ENCODE data around the gene TUBB4B. TPM values are rescaled to one million over a fixed set of nuclear protein-coding genes. Genes with fewer than 3 reads are reported as not detected.

TUBB4B gene
- total RNA-seq, 6 experiments from 2014 or later = 88.4 to 274 (median 124) TPM

DNA sequence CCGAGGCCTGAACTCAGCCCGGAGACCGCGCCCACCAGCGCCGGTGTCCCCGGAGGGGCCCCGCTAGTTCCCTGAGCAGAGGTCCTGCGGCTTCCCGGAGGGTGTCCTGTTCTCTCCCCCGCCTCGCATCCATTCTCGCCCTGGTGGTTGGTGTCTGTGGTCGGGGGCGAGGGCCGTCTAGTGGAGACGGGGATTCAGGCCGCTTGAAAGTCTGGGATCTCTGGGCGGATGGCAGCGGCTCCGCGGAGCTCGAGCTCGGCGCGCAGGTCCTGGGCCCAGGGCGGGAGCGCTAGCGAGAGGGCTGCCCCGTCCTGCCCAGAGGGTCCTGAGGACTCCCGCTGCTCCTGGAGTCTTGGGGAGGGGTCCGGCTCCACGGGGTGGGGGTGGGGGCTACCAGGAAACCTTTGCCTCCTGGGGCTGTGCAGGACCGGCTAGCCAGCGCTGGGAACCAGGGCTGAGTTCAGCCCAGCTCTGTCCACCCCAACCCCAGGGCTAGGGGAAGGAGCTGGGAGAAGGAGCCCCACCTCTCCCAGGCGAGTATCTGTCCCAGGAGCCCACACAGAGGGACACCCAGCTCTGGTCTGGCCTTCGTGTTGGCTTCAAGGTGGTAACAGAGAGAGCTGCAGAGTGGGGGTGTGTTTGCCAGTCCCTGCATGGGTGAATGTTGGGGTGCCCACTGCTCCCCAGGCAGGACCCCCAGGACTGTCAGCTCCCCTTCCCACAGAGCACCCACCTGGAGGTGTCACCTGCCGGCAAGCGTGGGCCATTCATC, 40.4 kb downstream of the TUBB4B start:
- TF ChIP-seq, protein P1, sequence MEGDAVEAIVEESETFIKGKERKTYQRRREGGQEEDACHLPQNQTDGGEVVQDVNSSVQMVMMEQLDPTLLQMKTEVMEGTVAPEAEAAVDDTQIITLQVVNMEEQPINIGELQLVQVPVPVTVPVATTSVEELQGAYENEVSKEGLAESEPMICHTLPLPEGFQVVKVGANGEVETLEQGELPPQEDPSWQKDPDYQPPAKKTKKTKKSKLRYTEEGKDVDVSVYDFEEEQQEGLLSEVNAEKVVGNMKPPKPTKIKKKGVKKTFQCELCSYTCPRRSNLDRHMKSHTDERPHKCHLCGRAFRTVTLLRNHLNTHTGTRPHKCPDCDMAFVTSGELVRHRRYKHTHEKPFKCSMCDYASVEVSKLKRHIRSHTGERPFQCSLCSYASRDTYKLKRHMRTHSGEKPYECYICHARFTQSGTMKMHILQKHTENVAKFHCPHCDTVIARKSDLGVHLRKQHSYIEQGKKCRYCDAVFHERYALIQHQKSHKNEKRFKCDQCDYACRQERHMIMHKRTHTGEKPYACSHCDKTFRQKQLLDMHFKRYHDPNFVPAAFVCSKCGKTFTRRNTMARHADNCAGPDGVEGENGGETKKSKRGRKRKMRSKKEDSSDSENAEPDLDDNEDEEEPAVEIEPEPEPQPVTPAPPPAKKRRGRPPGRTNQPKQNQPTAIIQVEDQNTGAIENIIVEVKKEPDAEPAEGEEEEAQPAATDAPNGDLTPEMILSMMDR (IDR thresholded peaks at IDR 0.05) = no peak
- no peak for TF ChIP-seq POLR2A (IDR thresholded peaks at IDR 0.05)
- no peaks in the 10 kb centered on the region for H3K36me3 ChIP-seq
- H3K27ac ChIP-seq = no peak overlapping the region
- H3K9me3 ChIP-seq = no peaks in the 10 kb centered on the region
- peak in 1 of 3 donors; percentile 45 for DNase-seq
- intact Hi-C loops (cut with DNase I) = no loop called here
- 83% methylated on average over 7 of the region's 39 CpGs for WGBS (ENCODE audit: insufficient coverage, low coverage, low lambda C conversion rate, missing lambda C conversion rate)
- H3K4me3 ChIP-seq = no peak overlapping the region
- H3K27me3 ChIP-seq = no peaks in the 10 kb centered on the region
- no peak for ATAC-seq
- H3K4me1 ChIP-seq = no peaks in the 10 kb centered on the region

DNA sequence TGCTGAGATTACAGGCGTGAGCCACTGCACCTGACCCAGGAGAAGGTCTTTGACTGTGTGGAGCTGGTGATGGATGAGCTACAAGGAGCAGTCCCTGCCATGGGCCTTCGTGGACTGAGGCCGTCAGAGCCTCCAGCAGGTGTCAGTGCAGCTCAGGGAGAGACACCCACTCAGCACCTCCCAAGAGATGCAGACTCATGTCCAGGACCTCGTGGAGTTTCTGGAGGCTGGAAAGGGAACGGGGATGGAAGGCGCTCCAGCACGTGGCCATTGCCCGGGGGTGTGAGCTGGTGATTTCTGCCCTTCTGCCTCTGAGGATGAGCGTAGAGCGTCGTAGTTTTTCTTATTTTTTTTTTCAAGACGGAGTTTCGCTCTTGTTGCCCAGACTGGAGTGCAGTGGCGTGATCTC, 45.9 kb downstream of the TUBB4B start:
- TF ChIP-seq POLR2A (IDR thresholded peaks at IDR 0.05) = no peak
- TF ChIP-seq, protein P1 (IDR thresholded peaks at IDR 0.05) = peak; percentile 58 to 78 (median 66)
- ATAC-seq = peak; percentile 98 to 100 (median 100)
- Histone ChIP-seq H3K27me3 (no peaks in the 10 kb centered on the region), H3K4me3 (no peak overlapping the region), H3K4me1 (no peaks in the 10 kb centered on the region), H3K36me3 (no peaks in the 10 kb centered on the region), H3K9me3 (no peaks in the 10 kb centered on the region), H3K27ac (no peak overlapping the region)
- WGBS (ENCODE audit: insufficient coverage, low coverage, low lambda C conversion rate, missing lambda C conversion rate) = 22% methylated on average over 9 of the region's 14 CpGs
- intact Hi-C loops (cut with DNase I) = no loop called here
- peak in 2 of 3 donors; percentile 75 to 76 for DNase-seq

DNA sequence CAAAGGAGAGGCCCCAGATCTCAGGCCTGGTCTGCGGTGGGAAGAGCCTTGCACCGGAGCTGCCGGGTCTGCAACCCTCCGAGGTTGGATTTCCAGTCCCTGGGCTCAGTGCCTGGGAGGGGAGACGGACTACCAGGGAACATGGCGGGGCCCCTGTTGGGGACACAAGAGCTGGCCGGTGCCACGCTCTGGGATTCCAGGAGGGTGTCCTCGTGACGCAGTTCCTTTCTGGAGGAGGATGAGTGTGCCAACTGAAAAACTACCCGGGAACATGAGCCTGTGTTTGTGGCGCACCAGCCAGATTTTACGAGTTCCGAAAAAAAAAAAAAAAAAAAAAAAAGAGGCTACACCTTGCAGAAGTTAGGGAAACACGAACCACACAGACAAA, 52.0 kb downstream of the TUBB4B start:
- WGBS (ENCODE audit: insufficient coverage, low coverage, low lambda C conversion rate, missing lambda C conversion rate) = 85% methylated on average over 4 of the region's 15 CpGs
- TF ChIP-seq, protein P1 (IDR thresholded peaks at IDR 0.05) = no peak
- no peak for TF ChIP-seq POLR2A (IDR thresholded peaks at IDR 0.05)
- H3K27me3 ChIP-seq = peaks cover 0 to 6% of the 10 kb centered on the region in 2 donors
- peaks cover 0 to 8% (median 0%) of the 10 kb centered on the region in 4 donors for H3K4me1 ChIP-seq
- DNase-seq (no peak), ATAC-seq (no peak)
- H3K27ac ChIP-seq = no peak overlapping the region
- H3K4me3 ChIP-seq = no peak overlapping the region
- H3K9me3 ChIP-seq = no peaks in the 10 kb centered on the region
- H3K36me3 ChIP-seq = no peaks in the 10 kb centered on the region
- intact Hi-C loops (cut with DNase I) = no loop called here

Other genes starting within 250 kb of the TUBB4B start
- gene PAXX, start 248.9 kb upstream of the TUBB4B start, total RNA-seq = 10 to 100 TPM; 13.8 to 34.5 (median 23.3) TPM
- gene CLIC3, start 244.7 kb upstream of the TUBB4B start, total RNA-seq = under 1 TPM in 2 of 6 experiments, not detected in 4; 0.37 to 0.51 TPM
- gene ABCA2, start 213.1 kb upstream of the TUBB4B start, total RNA-seq = 10 to 100 TPM; 23.7 to 49.2 (median 34.2) TPM
- gene FUT7, start 209.2 kb upstream of the TUBB4B start, total RNA-seq = under 1 TPM in 2 of 6 experiments, not detected in 4; 0.12 to 0.13 TPM
- gene NPDC1, start 195.1 kb upstream of the TUBB4B start, total RNA-seq = 10 to 100 TPM in 5 of 6 experiments, 1 to 10 TPM in 1; 9.3 to 14.9 (median 12.2) TPM
- gene ENTPD2, start 187.2 kb upstream of the TUBB4B start, total RNA-seq = 1 to 10 TPM in 2 of 6 experiments, under 1 TPM in 4; 0.50 to 2.1 (median 0.80) TPM
- gene SAPCD2, start 170.7 kb upstream of the TUBB4B start, total RNA-seq = under 1 TPM in 5 of 6 experiments, not detected in 1; 0.05 to 0.43 (median 0.22) TPM
- 1 to 10 TPM; 1.3 to 4.9 (median 1.9) TPM for gene UAP1L1, start 163.8 kb upstream of the TUBB4B start, total RNA-seq
- gene MAN1B1, start 154.3 kb upstream of the TUBB4B start, total RNA-seq = 10 to 100 TPM; 24.0 to 39.1 (median 28.8) TPM
- gene DPP7, start 126.6 kb upstream of the TUBB4B start, total RNA-seq = 10 to 100 TPM; 62.2 to 86.2 (median 66.2) TPM
- not detected for gene GRIN1, start 102.1 kb upstream of the TUBB4B start, total RNA-seq
- under 1 TPM in 2 of 6 experiments, not detected in 4; 0.17 to 0.18 TPM for gene LRRC26, start 71.2 kb upstream of the TUBB4B start, total RNA-seq
- not detected for gene TMEM210, start 69.2 kb upstream of the TUBB4B start, total RNA-seq
- gene ANAPC2, start 52.7 kb upstream of the TUBB4B start, total RNA-seq = 10 to 100 TPM; 16.1 to 36.5 (median 27.9) TPM
- 10 to 100 TPM; 21.5 to 53.3 (median 25.5) TPM for gene SSNA1, start 52.6 kb upstream of the TUBB4B start, total RNA-seq
- gene TPRN, start 40.5 kb upstream of the TUBB4B start, total RNA-seq = 10 to 100 TPM; 12.1 to 28.9 (median 18.1) TPM
- 10 to 100 TPM; 17.7 to 28.0 (median 23.9) TPM for gene TMEM203, start 35.6 kb upstream of the TUBB4B start, total RNA-seq
- 1 to 10 TPM; 4.7 to 9.6 (median 7.4) TPM for gene NDOR1, start 35.6 kb upstream of the TUBB4B start, total RNA-seq
- 10 to 100 TPM in 1 of 6 experiments, 1 to 10 TPM in 5; 3.5 to 12.2 (median 4.5) TPM for gene RNF208, start 19.0 kb upstream of the TUBB4B start, total RNA-seq
- gene CYSRT1, start 16.1 kb upstream of the TUBB4B start, total RNA-seq = 1 to 10 TPM in 1 of 6 experiments, under 1 TPM in 4, not detected in 1; 0.20 to 1.2 (median 0.31) TPM
- gene RNF224, start 13.8 kb upstream of the TUBB4B start, total RNA-seq = not detected
- gene SLC34A3, start 10.4 kb upstream of the TUBB4B start, total RNA-seq = not detected
- gene STPG3, start 10.0 kb downstream of the TUBB4B start, total RNA-seq = not detected
- 10 to 100 TPM; 15.6 to 21.6 (median 20.1) TPM for gene NELFB, start 14.0 kb downstream of the TUBB4B start, total RNA-seq
- 1 to 10 TPM; 2.2 to 4.9 (median 3.7) TPM for gene TOR4A, start 36.4 kb downstream of the TUBB4B start, total RNA-seq
- gene NRARP, start 61.0 kb downstream of the TUBB4B start, total RNA-seq = 1 to 10 TPM in 3 of 6 experiments, under 1 TPM in 3; 0.57 to 2.3 (median 0.98) TPM
- gene EXD3, start 181.9 kb downstream of the TUBB4B start, total RNA-seq = 10 to 100 TPM in 3 of 6 experiments, 1 to 10 TPM in 3; 3.3 to 14.4 (median 10.6) TPM
- 1 to 10 TPM; 4.7 to 8.0 (median 5.7) TPM for gene NOXA1, start 182.1 kb downstream of the TUBB4B start, total RNA-seq
- 10 to 100 TPM in 2 of 6 experiments, 1 to 10 TPM in 4; 3.3 to 11.5 (median 7.5) TPM for gene ENTPD8, start 200.1 kb downstream of the TUBB4B start, total RNA-seq
- gene NSMF, start 218.0 kb downstream of the TUBB4B start, total RNA-seq = 10 to 100 TPM; 15.6 to 55.4 (median 20.1) TPM